IPS DF 19.7 (cell line): ENCODE results near the gene SEMA4B.
"Not testable (repeated sequence)": the region's sequence is repeated elsewhere in the genome, so short reads cannot be mapped to it uniquely, and the experiment has no call there.

Source experiments
- DNase-seq: peaks from one replicate; pipeline ENCODE4 v3.0.0-alpha.2; 2013; ENCODE audit warnings: low read depth, low spot score

SEMA4B gene

GRCh38 chr15:90249203-90249863, 48.2 kb downstream of the SEMA4B start, which contains the start of gene TTLL13:
TSS of gene TTLL13 (plus strand) at chr15:90249556. CDS start at chr15:90250631, 1,075 bp downstream.
- DNase-seq: no peak

DNA sequence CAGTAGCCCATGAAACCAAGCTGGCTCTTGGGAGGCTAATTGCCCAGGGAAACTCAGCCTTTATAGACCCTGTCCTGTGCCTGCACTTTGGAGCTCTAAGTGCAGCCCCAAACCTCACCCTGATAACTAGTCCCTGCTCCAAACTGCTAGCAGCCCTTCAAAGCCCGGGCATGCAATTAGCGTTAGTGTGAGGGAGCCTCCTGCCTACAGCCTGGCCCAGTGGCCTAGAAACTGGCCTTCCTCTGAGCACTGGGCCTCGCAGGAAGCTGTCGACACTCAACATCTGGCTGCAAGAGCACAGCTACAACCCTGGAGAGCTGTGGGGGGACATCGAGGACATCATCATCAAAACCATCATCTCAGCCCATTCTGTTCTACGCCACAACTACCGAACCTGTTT, 56.6 kb downstream of the SEMA4B start:
- DNase-seq: no peak

GRCh38 chr15:90259524-90259923, 58.4 kb downstream of the SEMA4B start:
- DNase-seq: no peak

DNA sequence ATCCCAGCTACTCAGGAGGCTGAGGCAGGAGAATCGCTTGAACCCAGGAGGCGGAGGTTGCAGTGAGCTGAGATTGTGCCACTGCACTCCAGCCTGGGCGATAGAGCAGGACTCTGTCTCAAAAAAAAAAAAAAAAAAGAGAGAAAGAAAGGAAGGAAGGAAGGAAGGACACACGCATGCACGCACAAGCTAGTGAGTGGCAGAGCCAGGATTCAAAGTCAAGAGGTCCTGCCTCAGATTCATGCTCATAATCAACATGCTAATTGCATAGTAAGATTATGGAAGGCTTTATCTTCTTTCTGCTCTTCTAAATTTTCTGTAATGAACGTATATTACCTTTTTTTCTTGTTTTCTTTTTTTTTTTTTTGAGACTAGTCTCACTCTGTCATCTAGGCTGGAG, 59.6 kb downstream of the SEMA4B start:
- not testable (repeated sequence) for DNase-seq

DNA sequence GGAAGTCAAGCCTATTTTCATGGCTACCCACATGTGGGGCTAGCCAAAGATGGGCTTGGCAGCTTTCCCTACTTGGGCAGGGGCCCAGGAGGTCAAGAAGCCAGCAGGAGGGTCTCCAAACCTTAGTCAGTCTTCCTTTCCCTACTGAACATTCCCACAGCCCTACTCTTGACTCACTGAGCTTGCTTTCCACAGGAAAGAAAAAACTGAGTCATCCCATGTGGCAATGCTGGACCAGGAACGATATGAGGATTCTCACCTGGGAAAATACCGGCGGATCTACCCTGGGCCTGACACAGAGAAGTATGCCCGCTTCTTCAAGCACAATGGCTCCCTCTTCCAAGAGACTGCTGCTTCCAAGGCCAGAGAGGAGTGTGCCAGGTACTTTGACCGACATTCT, 60.7 kb downstream of the SEMA4B start:
- DNase-seq: no peak

GRCh38 chr15:90262426-90262825, 61.3 kb downstream of the SEMA4B start:
- DNase-seq: no peak

GRCh38 chr15:90264671-90265070, 63.5 kb downstream of the SEMA4B start:
- no peak for DNase-seq

DNA sequence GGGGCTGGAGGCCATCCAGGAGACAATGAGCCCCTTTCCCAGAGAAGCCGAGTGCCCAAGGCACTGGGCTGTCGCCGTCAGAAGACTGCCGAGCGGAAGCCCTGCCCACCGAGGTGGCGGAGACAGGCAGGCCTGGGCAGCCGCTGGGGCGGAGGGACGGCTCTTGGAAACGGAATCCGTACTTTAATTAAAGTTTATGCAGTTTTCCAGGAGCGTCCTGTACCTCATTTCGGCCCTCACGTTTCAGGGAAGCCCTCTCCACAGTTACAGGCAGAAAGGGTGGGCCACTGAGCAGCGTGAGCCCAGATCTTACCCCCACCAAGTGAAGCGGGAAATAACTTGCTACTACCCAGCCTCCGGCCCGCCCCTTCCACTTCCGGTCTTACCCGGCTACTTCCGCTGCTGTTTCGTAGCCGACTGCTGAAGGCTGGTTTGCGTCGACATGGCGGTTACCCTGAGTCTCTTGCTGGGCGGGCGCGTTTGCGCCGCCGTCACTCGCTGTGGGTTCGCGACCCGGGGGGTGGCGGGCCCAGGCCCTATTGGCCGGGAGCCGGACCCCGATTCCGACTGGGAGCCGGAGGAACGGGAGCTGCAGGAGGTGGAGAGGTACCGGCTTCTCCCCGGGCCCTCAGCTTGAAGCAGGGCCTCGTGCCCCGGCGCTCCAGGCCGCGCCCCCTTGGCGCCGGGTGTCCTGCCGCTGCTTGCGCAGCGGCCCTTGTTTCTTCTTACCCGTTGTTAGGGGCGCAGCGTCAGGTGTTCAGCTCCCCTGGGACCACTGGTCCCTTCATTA, 64.3 kb downstream of the SEMA4B start, which contains the start of gene NGRN:
Gene NGRN, plus strand, starts transcription at position 402 of the 790 bp plus-strand sequence. Its CDS starts 41 bp downstream, at position 443.
- DNase-seq: peak; percentile 78

- DNase-seq: no peak
Observed at GRCh38 chr15:90266061-90266431, 64.9 kb downstream of the SEMA4B start.

GRCh38 chr15:90266485-90266884, 65.4 kb downstream of the SEMA4B start:
- DNase-seq: no peak

DNA sequence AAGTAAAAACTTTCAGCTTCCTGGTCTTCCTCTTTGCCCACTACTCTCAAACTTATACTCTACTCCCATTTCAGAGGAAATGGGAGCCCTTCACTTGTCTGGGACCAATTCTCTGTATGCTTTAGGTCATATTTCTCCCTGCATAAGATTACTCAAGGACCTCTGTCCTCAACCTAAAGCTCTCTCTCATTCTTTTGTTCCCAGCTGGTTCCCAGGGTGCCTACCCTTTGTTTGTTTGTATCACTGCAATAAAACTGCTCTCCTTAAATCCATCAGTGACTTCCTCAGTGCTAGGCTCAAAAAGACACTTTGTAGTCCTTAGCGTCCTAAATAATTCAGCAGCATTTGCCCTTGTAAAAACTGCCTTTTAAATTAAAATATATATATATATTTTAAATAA, 67.3 kb downstream of the SEMA4B start:
- DNase-seq: no peak

DNA sequence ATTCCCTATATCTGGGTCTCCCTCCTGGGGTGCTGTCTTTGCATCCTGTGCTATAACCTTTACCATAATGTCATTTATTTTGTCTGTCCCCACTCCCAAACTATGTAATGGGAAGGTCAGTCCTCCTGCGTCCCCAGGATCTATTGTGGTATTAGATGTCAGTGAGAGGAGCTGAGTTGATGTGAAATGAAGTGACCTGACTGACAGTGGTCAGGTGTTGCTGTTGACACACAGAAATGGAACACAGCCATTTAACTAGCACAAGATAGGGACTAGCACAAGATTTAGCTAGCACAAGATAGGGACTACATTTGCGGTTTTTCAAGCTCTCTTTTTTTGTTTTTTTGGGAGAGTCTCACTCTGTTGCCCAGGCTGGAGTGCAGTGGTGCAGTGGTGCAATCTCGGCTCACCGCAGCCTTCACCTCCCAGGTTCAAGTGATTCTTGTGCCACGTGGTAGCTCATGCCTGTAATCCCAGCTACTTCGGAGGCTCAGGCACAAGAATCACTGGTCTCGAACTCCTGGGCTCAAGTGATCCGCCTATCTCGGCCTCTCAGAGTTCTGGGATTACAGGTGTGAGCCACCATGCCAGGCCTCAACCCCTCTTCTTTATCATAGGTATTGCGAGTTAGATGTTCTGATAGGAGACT, 69.5 kb downstream of the SEMA4B start:
- DNase-seq: no peak

GRCh38 chr15:90271459-90272166, 70.5 kb downstream of the SEMA4B start:
- DNase-seq: no peak

DNA sequence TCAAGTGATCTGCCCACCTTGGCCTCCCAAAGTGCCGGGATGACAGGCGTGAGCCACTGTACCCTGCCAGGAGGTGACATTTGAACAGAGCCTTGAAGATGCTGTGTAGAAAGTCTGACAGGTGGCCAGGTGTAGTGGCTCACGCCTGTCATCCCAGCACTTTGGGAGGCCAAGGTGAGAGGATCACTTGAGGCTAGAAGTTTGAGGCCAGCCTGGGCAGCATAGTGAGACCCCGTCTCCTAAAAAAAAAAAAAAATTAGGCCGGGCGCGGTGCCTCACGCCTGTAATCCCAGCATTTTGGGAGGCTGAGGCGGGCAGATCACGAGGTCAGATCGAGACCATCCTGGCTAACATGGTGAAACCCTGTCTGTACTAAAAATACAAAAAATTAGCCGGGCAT, 77.3 kb downstream of the SEMA4B start:
- DNase-seq: not testable (repeated sequence)
